ENCODE data around the gene ANKLE1. TPM values are rescaled to one million over a fixed set of nuclear protein-coding genes. Genes with fewer than 3 reads are reported as not detected.
A peak's percentile ranks its signal among the peaks of the same experiment; 100 is the strongest.
"Not testable (repeated sequence)": the region's sequence is repeated elsewhere in the genome, so short reads cannot be mapped to it uniquely, and the experiment has no call there.

Gene ANKLE1
- total RNA-seq, 1 donor from 2014 or later = 0.48 TPM

DNA sequence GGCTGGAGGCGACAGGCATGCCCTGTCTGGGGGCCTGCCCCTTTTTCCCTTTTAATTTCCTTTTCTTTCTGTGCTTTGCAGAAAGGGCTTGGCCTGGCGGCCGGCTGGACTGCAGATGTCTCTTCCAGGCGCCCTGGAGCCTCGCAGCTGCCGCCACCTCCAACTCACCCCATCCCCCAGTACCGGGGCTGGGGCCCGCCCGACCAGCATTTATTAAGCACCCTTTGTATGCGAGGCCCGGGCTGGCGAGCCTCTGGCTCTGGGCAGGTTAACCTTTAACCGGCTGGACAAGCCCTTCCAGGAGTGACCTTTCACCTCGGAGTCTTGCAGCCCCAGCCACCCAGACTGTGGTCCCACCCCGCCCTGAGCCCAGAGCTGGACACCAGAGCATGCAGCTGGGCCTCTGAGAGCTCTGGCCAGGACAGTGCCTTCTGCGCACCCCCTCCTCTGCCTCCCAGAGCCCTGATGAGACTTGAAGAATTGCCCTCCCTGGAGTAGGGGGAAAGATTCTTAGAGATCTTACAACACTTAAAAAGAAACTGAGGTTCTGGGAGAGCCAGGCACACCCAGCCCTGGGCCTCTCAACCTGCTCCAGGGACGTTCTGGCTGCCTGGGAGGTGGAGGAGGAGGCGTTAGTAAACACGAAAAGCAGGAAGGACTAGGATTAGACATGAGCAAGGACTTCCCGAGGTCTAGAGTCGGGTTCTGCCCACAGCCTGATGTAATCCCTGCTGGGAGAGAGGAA lies 34.8 kb upstream of the ANKLE1 start:
- peak; percentile 61 for ATAC-seq
- DNase-seq (ENCODE audit: low spot score) = peak; percentile 89

DNA sequence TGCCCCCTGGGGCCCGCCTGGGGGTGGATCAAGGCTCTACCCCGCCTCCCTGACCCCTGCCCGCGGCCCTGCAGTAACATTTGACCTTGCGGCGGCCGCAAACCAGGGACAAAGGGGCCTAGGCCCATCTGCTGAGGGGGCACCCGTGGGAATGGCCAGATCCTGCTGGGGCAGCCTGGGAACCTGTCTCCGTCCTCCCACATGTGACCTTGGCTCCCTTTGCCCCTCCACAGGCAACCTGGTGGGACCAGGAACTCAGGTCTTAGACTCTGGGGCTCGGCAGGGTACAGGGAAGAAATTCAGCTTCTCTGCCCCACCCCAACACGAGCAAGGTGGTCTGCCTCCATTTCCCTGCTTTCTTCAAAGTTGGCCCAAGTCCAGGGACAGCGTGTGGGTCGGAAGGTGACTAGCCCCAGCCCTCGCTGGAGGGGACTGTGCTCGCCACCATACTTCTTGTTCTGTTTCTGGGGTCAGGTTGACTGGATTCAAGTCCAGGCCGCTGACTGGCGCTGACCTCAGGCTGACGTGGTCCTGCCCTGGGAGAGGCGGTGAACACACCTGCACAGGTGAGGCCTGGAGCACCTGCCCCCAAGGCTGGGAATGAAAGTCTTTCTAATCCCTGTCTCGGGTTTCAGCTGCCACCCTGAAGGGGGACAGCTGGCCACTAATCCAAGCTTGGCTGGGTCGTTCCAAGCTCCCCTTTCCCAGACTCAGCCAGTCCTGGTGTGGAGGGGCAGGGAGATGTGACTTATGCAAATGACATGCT lies 33.5 kb upstream of the ANKLE1 start:
- DNase-seq (ENCODE audit: low spot score) = no peak

DNA sequence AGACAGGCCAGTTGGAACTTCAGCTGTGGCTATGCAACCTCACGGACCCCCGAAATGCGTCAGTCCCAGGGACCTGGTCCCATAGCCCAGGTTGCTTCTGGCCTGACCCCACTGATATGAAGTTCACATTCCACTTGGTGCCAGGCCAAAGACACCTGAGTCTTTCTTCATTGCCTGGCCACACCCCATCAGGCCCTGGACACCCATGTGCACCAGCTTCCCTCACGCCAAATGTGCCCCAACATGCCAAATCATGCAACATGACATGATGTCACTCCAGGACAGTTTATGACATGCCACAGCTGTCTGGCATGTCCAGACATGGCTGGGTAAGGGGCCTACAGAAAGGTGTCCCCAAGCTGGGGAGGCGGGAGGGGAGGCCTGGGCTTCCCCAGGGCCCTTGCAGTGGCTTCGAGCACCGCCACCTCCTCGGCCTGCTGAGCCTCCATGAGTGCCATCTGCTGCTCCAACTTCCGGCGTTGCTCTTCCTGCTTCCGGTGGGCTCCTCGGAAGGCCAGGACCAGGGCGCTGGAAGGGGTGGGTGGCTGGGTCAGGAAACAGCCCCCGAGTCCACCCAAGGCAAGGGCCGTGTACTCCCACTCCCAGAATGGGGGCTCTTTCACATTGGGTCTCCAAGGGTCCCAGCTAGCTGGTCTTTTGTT lies 31.7 kb upstream of the ANKLE1 start:
- DNase-seq (ENCODE audit: low spot score) (no peak), ATAC-seq (no peak)

More for the DNA sequence above, 33.5 kb upstream of the ANKLE1 start:
- no peak for ATAC-seq

DNA sequence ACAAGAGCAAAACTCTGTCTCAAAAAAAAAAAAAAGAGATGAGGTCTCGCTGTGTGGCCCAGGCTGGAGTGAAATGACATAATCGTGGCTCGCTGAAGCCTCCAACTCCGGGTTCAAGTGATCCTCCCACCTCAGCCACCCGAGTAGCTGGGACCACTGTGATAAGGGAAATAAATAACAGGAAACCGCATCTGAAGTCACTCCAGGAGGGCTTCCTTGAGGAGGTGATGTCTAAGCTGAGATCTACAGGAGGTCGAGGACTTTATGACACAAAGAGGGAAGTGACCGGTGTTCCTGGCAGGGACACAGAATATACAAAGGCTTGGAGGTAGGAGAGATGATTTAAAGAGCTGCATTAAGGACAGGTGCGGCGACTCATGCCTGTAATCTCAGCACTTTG lies 27.1 kb upstream of the ANKLE1 start:
- ATAC-seq = no peak
- DNase-seq (ENCODE audit: low spot score) = no peak

DNA sequence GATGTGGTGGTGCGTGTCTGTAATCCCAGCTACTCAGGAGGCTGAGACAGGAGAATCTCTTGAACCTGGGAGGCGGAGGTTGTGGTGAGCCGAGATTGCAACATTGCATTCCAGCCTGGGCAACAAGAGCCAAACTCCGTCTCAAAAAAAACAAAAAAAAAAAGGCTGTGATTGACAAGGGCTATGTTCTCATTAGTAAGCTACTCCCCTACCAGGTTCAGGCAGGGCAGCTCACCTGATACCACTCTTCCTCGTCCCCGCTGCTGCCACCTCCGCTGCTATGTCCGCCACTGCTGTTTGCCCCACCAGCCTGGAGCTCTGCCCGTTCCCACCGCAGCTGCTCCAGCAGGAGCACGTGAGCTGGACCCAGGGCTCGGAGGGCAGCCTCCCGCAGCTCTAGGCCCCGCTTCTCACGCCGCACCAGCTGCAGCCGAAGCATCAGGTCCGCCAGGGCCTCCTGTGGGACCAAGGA lies 26.5 kb upstream of the ANKLE1 start:
- no peak for DNase-seq (ENCODE audit: low spot score)

DNA sequence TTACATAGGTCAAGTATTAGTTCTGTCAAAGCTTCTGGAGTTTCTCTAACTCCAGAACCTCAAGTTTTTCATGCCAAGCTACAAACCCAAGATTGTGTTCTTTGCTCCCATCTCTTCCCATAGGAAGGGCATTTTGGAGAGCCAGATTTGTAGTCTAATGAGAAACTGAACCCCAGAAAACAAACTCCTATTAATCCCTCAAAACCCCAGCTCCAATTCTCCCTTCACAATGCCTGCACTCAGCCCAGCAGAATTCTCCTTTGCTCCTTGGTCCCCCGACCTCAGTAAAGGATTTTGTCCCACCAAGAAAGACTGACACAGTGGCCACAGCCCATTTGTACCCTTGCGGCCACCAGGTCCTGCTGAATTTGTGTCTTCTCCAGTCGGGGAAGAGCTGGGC lies 25.6 kb upstream of the ANKLE1 start:
- ATAC-seq (no peak), DNase-seq (ENCODE audit: low spot score) (no peak)

More for the DNA sequence above, 26.5 kb upstream of the ANKLE1 start:
- ATAC-seq = peak; percentile 82

DNA sequence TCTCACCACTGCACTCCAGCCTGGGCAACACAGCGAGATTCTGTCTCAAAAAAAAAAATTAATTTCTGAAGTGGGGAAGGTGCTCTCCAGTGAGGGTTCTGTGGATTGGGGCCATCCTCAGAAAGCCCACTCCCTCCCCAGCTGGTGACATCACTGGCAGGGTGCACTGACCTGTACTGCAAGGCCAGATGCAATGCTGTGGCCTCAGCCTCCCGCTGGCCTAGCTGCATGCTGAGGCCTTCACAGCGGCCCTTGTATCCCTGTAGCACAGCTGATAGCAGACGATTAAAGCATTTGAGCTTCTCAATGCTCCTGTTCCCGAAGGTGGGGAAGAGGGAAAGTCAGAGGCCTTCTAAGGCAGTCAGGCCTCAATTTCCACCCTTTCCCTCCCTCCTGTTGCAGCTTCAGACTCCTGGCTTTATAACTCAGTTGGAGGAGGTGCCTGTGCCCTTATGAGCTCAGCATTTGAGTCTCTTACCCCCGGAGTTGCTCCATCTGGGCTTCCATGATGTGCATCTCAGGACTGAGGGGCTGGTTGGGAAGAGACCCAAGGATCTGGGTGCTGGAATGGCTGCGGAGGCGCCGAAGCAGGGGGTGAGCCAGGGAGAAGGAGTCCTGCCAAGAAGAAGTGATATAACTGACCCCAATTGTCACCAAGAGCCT lies 22.5 kb upstream of the ANKLE1 start:
- DNase-seq (ENCODE audit: low spot score) = no peak
- ATAC-seq = no peak

DNA sequence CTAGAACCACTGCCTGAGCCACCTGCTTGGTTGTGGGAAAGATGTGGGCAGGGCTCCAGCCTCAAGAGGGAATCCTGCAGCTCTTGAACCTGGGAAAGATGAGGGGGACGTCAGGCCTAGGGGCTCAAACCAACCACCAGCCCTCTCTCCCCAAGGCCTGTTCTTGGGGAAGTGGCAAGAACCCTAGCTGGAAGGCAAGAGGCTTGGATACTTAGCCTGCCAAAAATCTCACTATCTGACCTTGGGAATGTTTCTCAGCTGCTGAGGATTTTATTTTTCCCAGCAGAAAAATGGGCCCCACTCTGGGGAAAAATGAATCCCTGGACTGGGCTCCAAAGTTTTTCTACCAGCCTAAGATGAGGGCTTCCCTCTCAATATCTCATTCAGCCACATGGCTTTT lies 21.8 kb upstream of the ANKLE1 start:
- ATAC-seq (no peak), DNase-seq (ENCODE audit: low spot score) (no peak)

DNA sequence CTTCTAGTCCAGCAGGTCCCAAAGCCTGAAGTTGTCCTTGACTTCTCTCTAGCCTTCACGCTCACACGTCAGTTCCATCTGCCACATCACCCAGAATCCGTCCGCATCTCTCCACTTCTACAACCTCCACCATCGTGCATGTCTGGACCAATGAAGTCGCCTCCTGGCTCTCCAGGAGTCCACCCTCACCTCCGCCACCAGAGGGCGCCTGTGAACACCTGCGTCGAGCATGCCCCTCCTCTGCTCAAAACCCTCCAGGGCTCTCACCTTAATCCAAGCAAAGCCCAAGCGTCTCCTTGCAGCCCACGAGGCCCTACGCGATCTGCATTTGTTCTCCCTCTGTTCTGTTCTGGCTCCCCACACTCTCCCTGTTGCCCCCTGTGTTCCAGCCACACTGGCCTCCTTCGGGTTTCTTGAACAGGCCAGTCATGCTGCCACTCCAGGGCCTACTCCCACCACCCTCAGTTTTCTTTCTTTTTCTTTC lies 20.8 kb upstream of the ANKLE1 start:
- ATAC-seq (peak; percentile 99), DNase-seq (ENCODE audit: low spot score) (peak; percentile 84)

DNA sequence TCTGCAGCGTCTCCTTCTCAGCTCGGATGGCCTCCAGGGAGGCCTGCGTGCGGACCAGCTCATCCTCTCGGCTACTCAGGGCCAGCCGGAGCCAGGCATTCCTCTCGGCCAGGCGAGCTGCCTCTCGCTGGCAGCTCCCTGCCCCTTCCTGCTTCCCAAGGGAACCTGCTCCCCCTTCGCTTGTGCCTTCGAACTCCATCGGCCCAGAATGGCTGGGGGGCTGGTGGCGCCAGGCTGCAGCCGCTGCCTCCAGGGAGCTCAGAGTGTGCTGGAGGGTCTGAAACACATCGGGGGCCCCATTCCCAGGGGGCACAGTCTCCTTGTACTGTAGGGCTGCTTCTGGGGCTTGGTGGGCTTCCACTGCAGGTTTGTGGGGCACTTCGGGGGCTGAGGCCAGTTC lies 19.1 kb upstream of the ANKLE1 start:
- ATAC-seq = no peak
- no peak for DNase-seq (ENCODE audit: low spot score)

DNA sequence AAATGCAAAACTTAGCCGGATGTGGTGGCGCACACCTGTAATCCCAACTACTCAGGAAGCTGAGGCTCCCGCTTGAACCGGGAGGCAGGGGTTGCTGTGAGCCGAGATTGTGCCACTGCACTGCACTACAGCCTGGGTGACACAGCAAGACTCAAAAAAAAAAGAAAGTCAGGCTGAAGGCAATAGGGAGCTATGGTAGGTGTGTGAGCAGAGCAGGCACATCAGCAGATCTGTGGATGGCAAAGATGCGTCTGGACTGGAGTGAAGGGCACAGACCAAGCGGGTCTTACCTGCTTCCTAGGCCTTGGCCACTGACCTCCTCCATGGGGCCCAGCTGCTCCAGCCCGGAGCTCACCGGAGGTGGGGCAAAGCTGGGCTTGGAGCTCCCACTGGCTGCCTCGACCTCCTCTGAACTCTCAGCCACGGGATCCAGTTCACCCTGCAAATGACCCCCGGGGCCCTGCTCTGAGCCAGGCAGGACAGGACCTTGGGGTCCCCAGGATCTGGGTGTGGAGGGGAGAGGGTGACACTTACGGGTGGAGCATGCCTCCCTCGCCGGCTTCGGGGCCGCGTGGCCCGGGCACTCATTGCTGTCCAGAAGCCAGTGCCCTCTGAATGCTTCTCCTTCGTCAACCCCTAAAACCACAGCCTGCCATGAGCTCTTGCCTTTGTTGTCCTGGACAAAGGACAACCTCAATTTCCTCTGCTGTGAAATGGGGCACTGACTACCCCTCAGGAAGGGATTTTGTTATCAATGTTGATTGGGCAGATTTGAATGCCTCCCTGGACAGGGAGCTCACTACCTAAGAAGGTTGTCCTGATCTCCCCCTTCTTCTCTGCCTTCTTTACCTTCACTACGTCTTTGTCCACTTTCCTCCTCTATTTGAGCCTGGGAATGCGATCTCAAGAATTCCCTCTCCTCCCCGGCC lies 17.7 kb upstream of the ANKLE1 start:
- ATAC-seq = no peak
- no peak for DNase-seq (ENCODE audit: low spot score)

DNA sequence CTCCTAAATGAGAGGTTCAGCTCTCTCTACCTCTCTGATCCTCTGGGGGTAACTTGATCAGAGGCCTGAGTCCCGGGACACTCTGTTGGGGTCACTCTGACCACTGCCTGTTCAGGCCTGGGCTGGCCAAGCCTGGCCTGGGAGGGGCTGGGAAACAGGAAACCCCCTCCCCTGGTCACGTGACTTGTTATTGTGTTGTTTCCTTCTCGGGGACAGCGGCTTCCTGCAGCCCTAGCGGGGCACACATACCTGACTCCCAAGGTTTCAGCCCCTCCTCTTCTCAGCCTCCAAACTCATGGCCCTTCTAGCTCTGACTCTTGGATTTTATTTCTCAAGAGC lies 17.1 kb upstream of the ANKLE1 start, which contains the start of gene USHBP1:
USHBP1 (minus strand) TSS at position 105 of the 339 bp plus-strand sequence. CDS start 446 bp downstream, outside the sequence.
- ATAC-seq = no peak
- no peak for DNase-seq (ENCODE audit: low spot score)

DNA sequence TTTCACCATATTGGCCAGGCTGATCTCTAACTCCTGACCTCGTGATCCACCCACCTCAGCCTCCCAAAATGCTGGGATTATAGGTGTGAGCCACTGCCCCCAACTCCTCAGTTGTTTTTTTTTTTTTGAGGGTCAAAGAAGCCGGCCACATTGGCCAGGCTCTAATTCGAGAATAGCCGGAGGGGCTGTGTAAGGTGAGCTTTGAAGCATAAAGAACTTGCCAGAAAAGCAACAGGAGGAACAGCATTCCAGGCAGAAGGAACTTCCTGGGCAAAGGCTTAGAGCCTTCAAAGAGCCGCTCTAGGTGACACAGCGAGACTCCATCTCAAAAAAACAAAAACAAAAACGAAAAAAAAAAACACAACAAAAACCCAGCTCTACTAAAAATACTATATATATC lies 15.7 kb upstream of the ANKLE1 start:
- DNase-seq (ENCODE audit: low spot score) = no peak
- no peak for ATAC-seq

DNA sequence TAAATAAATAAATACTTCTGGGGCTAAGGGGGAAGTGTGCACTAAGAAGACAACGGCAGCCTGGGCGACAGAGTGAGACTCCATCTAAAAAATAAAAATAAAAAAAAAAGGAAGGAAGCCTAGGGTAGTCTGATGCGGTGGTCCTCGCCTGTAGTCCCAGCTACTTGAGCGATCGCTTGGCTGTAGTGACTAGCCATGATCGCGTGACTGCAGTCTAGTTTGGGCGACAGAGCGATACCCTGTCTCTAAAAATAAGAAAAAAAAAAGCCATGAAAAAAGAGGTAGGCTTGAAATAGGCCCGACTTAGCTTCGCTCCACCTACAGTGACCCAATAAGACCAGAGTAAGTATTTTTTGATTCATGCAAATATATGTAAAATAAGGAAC lies 15.1 kb upstream of the ANKLE1 start:
- DNase-seq (ENCODE audit: low spot score) (no peak), ATAC-seq (no peak)

DNA sequence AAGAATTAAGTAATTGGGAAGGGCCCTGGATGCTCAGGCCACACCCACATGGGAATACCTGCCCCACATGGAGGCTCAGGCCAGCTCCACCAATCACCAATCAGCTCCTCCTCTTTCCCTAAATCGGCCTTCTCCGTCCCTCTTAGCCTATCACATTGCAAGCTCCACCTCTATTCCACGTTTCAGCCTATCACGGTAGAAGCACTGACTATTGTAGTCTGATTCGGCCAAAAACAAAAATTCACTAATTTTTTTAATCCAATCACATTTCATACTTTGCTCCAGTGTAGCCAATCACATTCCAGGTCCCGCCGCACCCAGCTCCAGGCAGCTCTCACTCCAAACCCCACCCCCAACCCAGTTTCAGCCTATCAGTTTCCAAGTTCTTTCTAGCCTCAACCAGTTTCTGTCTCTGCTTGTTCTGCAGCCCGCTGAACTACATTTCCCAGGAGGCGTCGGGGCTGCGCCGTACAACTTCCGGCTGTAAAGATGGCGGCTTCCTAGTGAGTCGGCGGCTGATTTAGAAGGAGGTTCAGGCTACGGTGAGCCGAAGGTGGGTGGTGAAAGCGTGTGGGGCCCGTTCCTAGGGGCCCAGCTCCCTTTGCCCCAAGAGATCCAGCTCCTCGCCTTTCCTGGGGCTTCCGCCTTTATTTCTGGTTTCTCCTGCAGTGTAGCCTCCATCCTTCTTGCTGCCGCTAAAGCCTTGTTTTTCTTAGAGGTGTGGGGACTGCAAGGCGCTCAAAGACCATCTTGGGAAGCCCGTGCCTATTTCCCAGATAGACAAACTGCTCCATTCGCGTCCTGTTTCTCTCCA lies 14.5 kb upstream of the ANKLE1 start, which contains the start of gene BABAM1:
BABAM1 (plus strand) TSS at position 469 of the 814 bp plus-strand sequence. CDS start 1,364 bp downstream, outside the sequence.
- ATAC-seq = peak; percentile 96
- peak; percentile 97 for DNase-seq (ENCODE audit: low spot score)

DNA sequence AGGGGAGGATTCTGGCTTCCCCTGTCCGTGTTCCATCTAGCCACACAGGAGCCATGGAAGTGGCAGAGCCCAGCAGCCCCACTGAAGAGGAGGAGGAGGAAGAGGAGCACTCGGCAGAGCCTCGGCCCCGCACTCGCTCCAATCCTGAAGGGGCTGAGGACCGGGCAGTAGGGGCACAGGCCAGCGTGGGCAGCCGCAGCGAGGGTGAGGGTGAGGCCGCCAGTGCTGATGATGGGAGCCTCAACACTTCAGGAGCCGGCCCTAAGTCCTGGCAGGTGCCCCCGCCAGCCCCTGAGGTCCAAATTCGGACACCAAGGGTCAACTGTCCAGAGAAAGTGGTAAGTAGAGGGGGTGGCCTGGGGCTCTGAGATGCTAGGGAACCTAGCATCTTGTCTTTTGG lies 12.9 kb upstream of the ANKLE1 start:
- DNase-seq (ENCODE audit: low spot score) (no peak), ATAC-seq (no peak)

DNA sequence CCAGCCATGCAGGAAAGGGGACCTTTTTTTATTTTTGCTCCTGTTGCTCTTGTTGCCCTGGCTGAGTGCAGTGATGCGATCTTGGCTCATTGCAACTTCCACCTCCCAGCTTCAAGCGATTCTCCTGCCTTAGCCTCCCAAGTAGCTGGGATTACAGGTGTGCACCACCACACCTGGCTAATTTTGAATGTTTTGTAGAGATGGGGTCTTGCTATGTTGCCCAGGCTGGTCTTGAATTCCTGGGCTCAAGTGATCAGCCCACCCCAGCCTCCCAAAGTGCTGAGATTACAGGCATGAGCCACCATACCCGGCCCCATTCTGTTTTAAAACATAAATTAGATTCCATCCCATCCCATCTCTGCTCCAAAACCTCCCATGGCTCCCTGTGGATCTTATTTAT lies 6.8 kb upstream of the ANKLE1 start:
- ATAC-seq; DNase-seq (ENCODE audit: low spot score): not testable (repeated sequence)

DNA sequence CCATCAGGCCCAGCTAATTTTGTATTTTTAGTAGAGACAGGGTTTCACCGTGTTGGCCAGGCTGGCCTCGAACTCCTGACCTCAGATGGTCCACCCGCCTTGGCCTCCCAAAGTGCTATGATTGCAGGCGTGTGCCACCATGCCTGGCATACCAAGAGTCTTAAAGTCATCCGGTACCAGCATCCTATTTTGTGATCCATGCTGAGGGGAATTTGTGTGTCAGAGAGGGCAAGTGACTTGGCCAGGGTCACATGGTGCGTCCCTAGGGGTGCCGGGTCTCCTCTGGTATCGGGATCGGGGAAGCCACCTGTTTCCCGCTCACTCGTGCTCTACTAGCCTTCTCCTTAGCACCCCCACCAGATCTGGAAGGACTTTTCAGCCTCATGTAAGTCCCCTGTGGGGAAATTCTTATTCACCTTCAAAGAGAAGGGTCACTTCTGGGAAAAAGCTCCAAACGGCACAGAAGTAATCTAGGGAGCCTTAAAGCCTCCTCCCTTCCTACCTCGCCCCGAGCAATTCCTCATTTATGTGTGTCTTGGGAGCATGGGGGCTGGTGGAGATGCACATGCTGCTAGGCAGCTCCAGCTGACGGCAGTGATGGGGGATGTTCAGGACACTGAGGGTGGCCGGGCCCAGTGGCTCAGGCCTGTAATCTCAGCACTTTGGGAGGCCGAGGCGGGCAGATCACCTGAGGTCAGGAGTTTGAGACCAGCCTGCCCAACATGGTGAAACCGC lies 6.1 kb upstream of the ANKLE1 start:
- ATAC-seq (no peak), DNase-seq (ENCODE audit: low spot score) (no peak)

Data from left lobe of liver (tissue), 2 donors.